ENCODE measurements around the gene MAP4K4.
"Not testable (repeated sequence)": the region's sequence is repeated elsewhere in the genome, so short reads cannot be mapped to it uniquely, and the experiment has no call there.

Gene MAP4K4

GRCh38 chr2:101753720-101754490, 56.4 kb downstream of the MAP4K4 start:
- no peak overlapping the region for H3K9ac ChIP-seq (ENCODE audit: low read length)
- H3K36me3 ChIP-seq (ENCODE audit: control insufficient read depth, insufficient read depth, low read length), result no peaks in the 10 kb centered on the region
- H3K27me3 ChIP-seq (ENCODE audit: control insufficient read depth, insufficient read depth, low read length), result no peaks in the 10 kb centered on the region
- no peak overlapping the region for H3K27ac ChIP-seq (ENCODE audit: low read depth, low read length)
- H3K4me3 ChIP-seq (ENCODE audit: low read length), result no peak overlapping the region
- peaks cover 38% of the 10 kb centered on the region for H3K4me1 ChIP-seq (ENCODE audit: control insufficient read depth, insufficient read depth, low read length)

- Histone ChIP-seq H3K27me3 (ENCODE audit: control insufficient read depth, insufficient read depth, low read length) (no peaks in the 10 kb centered on the region), H3K4me1 (ENCODE audit: control insufficient read depth, insufficient read depth, low read length) (peaks cover 38% of the 10 kb centered on the region), H3K9ac (ENCODE audit: low read length) (no peak overlapping the region), H3K4me3 (ENCODE audit: low read length) (no peak overlapping the region), H3K27ac (ENCODE audit: low read depth, low read length) (no peak overlapping the region), H3K36me3 (ENCODE audit: control insufficient read depth, insufficient read depth, low read length) (no peaks in the 10 kb centered on the region)
Observed at GRCh38 chr2:101754618-101755017, 57.1 kb downstream of the MAP4K4 start.

- no peak overlapping the region for H3K27ac ChIP-seq (ENCODE audit: low read depth, low read length)
- H3K27me3 ChIP-seq (ENCODE audit: control insufficient read depth, insufficient read depth, low read length), result no peaks in the 10 kb centered on the region
- H3K36me3 ChIP-seq (ENCODE audit: control insufficient read depth, insufficient read depth, low read length), result no peaks in the 10 kb centered on the region
- H3K4me1 ChIP-seq (ENCODE audit: control insufficient read depth, insufficient read depth, low read length), result peaks cover 34% of the 10 kb centered on the region
- no peak overlapping the region for H3K4me3 ChIP-seq (ENCODE audit: low read length)
- no peak overlapping the region for H3K9ac ChIP-seq (ENCODE audit: low read length)
Observed at GRCh38 chr2:101756266-101756665, 58.8 kb downstream of the MAP4K4 start.

- H3K27ac ChIP-seq (ENCODE audit: low read depth, low read length), result no peak overlapping the region
- peaks cover 28% of the 10 kb centered on the region for H3K4me1 ChIP-seq (ENCODE audit: control insufficient read depth, insufficient read depth, low read length)
- H3K27me3 ChIP-seq (ENCODE audit: control insufficient read depth, insufficient read depth, low read length), result no peaks in the 10 kb centered on the region
Observed at GRCh38 chr2:101758001-101758400, 60.5 kb downstream of the MAP4K4 start.

DNA sequence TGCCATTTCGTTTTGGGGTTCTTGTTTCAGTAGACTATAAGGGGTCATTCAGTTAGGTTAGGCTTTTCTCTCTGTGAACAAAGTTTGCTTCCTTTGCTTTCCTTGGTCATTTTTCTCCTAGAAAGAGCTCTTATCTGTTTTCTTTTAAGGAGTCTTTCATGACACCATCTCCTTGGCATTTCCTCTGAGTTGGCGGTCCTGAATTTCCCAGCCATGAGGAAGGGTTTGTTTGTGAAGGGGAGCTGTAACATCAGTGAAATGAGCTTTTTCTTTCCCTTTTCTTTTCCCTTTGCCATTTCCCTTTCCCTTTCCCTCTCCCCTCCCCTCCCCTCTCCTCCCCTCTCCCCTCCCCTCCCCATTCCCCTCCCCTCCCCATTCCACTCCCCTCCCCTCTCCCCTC, 61.7 kb downstream of the MAP4K4 start:
- H3K27ac ChIP-seq (ENCODE audit: low read depth, low read length), result no peak overlapping the region
- H3K4me3 ChIP-seq (ENCODE audit: low read length), result no peak overlapping the region
- peaks cover 27% of the 10 kb centered on the region for H3K4me1 ChIP-seq (ENCODE audit: control insufficient read depth, insufficient read depth, low read length)
- H3K9ac ChIP-seq (ENCODE audit: low read length), result no peak overlapping the region
- H3K36me3 ChIP-seq (ENCODE audit: control insufficient read depth, insufficient read depth, low read length), result no peaks in the 10 kb centered on the region
- H3K27me3 ChIP-seq (ENCODE audit: control insufficient read depth, insufficient read depth, low read length), result no peaks in the 10 kb centered on the region

More at GRCh38 chr2:101758001-101758400, 60.5 kb downstream of the MAP4K4 start:
- Histone ChIP-seq H3K9ac (ENCODE audit: low read length) (no peak overlapping the region), H3K36me3 (ENCODE audit: control insufficient read depth, insufficient read depth, low read length) (no peaks in the 10 kb centered on the region), H3K4me3 (ENCODE audit: low read length) (no peak overlapping the region)

DNA sequence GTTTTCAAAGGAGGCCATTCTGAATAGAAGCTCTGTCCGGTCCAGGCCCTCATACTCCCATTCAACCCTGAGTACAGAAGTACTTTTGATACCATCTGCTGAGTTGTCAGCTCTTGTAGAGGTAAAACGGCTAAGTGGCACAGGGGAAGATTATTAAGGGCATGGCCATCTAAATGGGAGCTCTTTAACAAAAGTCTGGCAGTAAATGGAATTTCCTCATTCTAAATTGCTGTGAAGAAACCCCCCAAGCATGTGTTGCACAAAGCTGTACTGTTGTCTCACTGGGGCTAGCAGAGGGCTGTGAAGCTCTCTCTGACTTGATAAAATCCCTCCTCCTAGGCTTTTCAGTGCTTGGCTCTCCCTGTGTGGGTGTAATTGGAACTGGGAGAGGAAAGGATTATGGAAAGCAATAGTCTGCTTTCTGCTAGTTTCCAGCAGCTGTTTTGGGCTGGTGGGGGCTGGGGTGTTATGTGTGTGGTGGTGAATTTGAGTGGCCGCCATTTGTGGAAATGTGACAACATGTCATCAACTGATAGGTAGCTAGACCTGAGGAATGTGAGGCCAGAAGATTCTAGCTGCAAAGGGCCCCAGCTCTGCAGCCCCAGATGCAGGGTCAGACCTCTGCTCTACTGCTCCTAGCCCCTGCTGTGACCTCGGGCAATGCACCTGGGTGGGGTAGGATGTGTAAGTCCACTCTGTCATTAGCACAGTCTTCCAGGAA, 65.1 kb downstream of the MAP4K4 start:
- H3K27me3 ChIP-seq (ENCODE audit: control insufficient read depth, insufficient read depth, low read length), result no peaks in the 10 kb centered on the region
- no peak overlapping the region for H3K27ac ChIP-seq (ENCODE audit: low read depth, low read length)
- no peak overlapping the region for H3K4me3 ChIP-seq (ENCODE audit: low read length)
- H3K36me3 ChIP-seq (ENCODE audit: control insufficient read depth, insufficient read depth, low read length), result no peaks in the 10 kb centered on the region
- H3K9ac ChIP-seq (ENCODE audit: low read length), result no peak overlapping the region
- H3K4me1 ChIP-seq (ENCODE audit: control insufficient read depth, insufficient read depth, low read length), result peaks cover 18% of the 10 kb centered on the region

GRCh38 chr2:101763496-101764333, 66.2 kb downstream of the MAP4K4 start:
- H3K4me3 ChIP-seq (ENCODE audit: low read length), result no peak overlapping the region
- H3K27ac ChIP-seq (ENCODE audit: low read depth, low read length), result no peak overlapping the region
- no peaks in the 10 kb centered on the region for H3K36me3 ChIP-seq (ENCODE audit: control insufficient read depth, insufficient read depth, low read length)
- H3K27me3 ChIP-seq (ENCODE audit: control insufficient read depth, insufficient read depth, low read length), result no peaks in the 10 kb centered on the region
- H3K9ac ChIP-seq (ENCODE audit: low read length), result no peak overlapping the region
- peaks cover 19% of the 10 kb centered on the region for H3K4me1 ChIP-seq (ENCODE audit: control insufficient read depth, insufficient read depth, low read length)

GRCh38 chr2:101766337-101766736, 68.8 kb downstream of the MAP4K4 start:
- no peak overlapping the region for H3K4me3 ChIP-seq (ENCODE audit: low read length)
- H3K9ac ChIP-seq (ENCODE audit: low read length), result no peak overlapping the region
- no peak overlapping the region for H3K27ac ChIP-seq (ENCODE audit: low read depth, low read length)
- H3K36me3 ChIP-seq (ENCODE audit: control insufficient read depth, insufficient read depth, low read length), result no peaks in the 10 kb centered on the region
- H3K4me1 ChIP-seq (ENCODE audit: control insufficient read depth, insufficient read depth, low read length), result peaks cover 22% of the 10 kb centered on the region
- no peaks in the 10 kb centered on the region for H3K27me3 ChIP-seq (ENCODE audit: control insufficient read depth, insufficient read depth, low read length)

GRCh38 chr2:101766871-101767739, 69.6 kb downstream of the MAP4K4 start:
- Histone ChIP-seq H3K27ac (ENCODE audit: low read depth, low read length) (no peak overlapping the region), H3K27me3 (ENCODE audit: control insufficient read depth, insufficient read depth, low read length) (no peaks in the 10 kb centered on the region), H3K4me1 (ENCODE audit: control insufficient read depth, insufficient read depth, low read length) (peaks cover 24% of the 10 kb centered on the region), H3K36me3 (ENCODE audit: control insufficient read depth, insufficient read depth, low read length) (no peaks in the 10 kb centered on the region), H3K4me3 (ENCODE audit: low read length) (no peak overlapping the region), H3K9ac (ENCODE audit: low read length) (no peak overlapping the region)

DNA sequence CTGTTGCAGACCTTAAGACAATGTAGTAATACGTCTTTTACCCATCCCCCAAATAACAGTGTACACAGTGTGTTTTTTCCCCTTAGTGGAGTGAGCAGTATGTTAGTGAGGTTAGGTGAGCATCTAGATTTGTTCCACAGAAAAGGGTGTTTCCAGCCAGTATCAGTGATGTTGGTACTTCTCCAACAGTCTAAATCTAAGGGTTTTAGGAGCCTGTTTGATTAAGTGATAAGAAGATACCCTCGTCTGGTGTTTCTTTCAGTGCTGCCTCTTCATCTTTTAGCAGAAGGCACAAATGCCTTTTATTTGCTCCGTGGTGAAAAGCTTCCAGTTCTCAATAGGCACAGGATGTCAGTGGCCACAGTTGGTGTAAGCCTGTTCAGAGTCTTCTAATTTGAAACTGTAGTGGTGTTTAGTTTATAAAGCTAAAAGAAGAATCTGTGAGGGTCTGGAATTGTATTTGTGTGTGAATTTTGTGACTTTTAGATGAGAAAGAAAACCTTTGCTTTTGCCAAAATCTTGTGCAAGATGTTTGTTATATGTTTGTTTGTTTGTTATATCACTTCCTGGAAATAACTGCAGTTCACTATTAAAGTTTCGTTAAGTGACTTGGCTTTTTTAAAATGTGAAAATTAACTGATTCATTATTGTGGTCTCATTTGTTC, 71.2 kb downstream of the MAP4K4 start:
- Histone ChIP-seq H3K36me3 (ENCODE audit: control insufficient read depth, insufficient read depth, low read length) (no peaks in the 10 kb centered on the region), H3K27me3 (ENCODE audit: control insufficient read depth, insufficient read depth, low read length) (no peaks in the 10 kb centered on the region), H3K4me3 (ENCODE audit: low read length) (no peak overlapping the region), H3K27ac (ENCODE audit: low read depth, low read length) (no peak overlapping the region), H3K9ac (ENCODE audit: low read length) (no peak overlapping the region), H3K4me1 (ENCODE audit: control insufficient read depth, insufficient read depth, low read length) (peaks cover 12% of the 10 kb centered on the region)

DNA sequence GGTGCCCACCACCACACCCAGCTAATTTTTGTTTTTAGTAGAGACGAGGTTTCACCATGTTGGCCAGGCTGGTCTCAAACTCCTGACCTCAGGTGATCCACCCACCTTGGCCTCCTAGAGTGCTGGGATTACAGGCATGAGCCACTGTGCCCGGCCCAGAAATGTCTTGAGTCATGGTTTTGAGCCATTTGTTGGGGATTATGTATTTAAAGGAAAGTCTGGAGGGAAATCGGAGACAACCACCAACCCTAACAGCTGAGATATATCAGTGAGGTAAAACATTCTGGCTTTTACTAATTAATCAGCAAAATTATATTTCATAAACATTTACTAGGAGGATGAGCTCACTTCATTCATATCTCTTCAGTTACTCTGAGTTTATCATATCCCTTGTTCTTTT, 72.2 kb downstream of the MAP4K4 start:
- H3K4me1 ChIP-seq (ENCODE audit: control insufficient read depth, insufficient read depth, low read length); H3K27ac ChIP-seq (ENCODE audit: low read depth, low read length); H3K9ac ChIP-seq (ENCODE audit: low read length); H3K4me3 ChIP-seq (ENCODE audit: low read length); H3K27me3 ChIP-seq (ENCODE audit: control insufficient read depth, insufficient read depth, low read length); H3K36me3 ChIP-seq (ENCODE audit: control insufficient read depth, insufficient read depth, low read length): not testable (repeated sequence)
